Nephron (organoid): Measurements from ENCODE around the gene TSHZ3.
A peak's percentile ranks its signal among the peaks of the same experiment; 100 is the strongest.

Source experiments
- H3K27ac Mint-ChIP-seq, 3 experiments: 2 replicates each; pipeline ENCODE4 v1.8.0; 2020; ENCODE audit warnings: mixed read lengths in 3 of 3, mild to moderate bottlenecking in 2 of 3, moderate library complexity in 1 of 3
- H3K27me3 Mint-ChIP-seq: 2 replicates; pipeline ENCODE4 v1.8.0; 2021; ENCODE audit warnings: low read depth, mild to moderate bottlenecking, moderate library complexity, mixed read lengths
- H3K36me3 Mint-ChIP-seq: 2 replicates; pipeline ENCODE4 v1.8.0; 2020; ENCODE audit warnings: low read depth, mixed read lengths
- H3K4me1 Mint-ChIP-seq: 2 replicates; pipeline ENCODE4 v1.8.0; 2020; ENCODE audit warnings: mixed read lengths
- H3K4me3 Mint-ChIP-seq, 3 experiments: 2 replicates each; pipeline ENCODE4 v1.8.0; 2020; ENCODE audit warnings: mild to moderate bottlenecking in 3 of 3, mixed read lengths in 3 of 3, moderate library complexity in 2 of 3
- H3K9me3 Mint-ChIP-seq: 2 replicates; pipeline ENCODE4 v1.8.0; 2020; ENCODE audit warnings: mixed read lengths
- TF ChIP-seq, protein P1 (sequence below), 3 experiments: fragments of 200-600 bp; sonication (generic); IDR thresholded peaks; one replicate each; pipeline ENCODE4 v1.5.0; 2021; ENCODE audit warnings: antibody characterized with exemption in 3 of 3; ENCODE audit not compliant: unreplicated experiment in 3 of 3

Gene TSHZ3

DNA sequence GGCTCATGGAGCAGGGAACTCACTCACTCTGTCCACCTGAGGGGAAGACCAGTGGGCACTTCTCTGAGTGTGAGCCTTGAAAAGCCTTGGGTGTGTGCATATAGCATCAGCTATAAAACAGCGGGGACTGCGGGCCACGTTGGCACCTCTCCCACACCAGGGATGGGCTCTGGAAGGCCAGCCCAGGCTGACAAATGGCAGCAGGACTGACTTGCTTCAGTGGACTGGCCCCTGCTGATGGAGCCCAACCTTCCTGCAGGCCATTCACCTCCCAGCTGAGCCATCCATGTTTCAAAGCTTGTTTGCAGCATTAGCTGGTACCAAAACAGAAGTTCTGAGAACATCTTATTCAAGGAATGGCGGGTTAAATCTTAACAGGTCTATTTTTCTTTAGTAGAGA, 21.0 kb downstream of the TSHZ3 start:
- TF ChIP-seq, protein P1, sequence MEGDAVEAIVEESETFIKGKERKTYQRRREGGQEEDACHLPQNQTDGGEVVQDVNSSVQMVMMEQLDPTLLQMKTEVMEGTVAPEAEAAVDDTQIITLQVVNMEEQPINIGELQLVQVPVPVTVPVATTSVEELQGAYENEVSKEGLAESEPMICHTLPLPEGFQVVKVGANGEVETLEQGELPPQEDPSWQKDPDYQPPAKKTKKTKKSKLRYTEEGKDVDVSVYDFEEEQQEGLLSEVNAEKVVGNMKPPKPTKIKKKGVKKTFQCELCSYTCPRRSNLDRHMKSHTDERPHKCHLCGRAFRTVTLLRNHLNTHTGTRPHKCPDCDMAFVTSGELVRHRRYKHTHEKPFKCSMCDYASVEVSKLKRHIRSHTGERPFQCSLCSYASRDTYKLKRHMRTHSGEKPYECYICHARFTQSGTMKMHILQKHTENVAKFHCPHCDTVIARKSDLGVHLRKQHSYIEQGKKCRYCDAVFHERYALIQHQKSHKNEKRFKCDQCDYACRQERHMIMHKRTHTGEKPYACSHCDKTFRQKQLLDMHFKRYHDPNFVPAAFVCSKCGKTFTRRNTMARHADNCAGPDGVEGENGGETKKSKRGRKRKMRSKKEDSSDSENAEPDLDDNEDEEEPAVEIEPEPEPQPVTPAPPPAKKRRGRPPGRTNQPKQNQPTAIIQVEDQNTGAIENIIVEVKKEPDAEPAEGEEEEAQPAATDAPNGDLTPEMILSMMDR (IDR thresholded peaks at IDR 0.05; ENCODE audit: unreplicated experiment in 3 of 3) = no peak
- Mint-ChIP-seq H3K36me3 (no peaks in the 10 kb centered on the region), H3K9me3 (no peaks in the 10 kb centered on the region), H3K4me3 (no peak overlapping the region), H3K27ac (no peak overlapping the region), H3K27me3 (no peaks in the 10 kb centered on the region), H3K4me1 (peaks cover 53% of the 10 kb centered on the region)

DNA sequence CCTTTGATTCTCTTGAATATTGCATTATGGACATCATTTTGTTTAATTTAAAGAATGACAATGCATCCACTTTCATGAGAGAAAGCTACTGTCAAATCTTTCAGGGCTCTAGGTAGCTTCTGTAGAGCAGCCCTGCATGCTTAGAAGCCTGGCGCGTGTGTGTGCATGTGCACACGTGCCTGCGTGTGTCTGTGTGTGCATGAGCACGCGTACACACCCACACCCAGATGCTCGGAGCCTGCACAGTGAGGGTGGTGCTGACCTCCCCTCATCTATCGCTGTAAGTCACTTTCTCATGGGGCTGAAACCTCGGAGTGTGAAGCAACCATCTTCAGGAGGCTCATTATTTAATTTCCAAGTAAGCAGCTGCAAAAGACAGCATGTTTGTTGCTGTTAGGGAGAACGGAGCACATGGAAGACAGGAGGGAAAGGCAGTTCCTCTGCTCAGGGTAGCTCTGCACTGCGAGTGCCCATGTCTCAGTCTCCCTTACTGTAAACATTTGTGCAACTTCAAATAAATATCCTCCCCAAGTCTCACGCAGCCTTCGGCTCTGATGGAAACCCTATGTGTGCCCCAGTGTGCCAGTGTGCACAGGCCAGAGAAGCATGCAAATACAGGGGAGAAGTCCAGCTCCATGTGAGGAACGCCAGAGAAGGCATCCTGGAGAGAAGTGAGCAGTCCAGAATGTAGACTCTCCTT, 22.8 kb downstream of the TSHZ3 start:
- no peak overlapping the region for H3K4me3 Mint-ChIP-seq

DNA sequence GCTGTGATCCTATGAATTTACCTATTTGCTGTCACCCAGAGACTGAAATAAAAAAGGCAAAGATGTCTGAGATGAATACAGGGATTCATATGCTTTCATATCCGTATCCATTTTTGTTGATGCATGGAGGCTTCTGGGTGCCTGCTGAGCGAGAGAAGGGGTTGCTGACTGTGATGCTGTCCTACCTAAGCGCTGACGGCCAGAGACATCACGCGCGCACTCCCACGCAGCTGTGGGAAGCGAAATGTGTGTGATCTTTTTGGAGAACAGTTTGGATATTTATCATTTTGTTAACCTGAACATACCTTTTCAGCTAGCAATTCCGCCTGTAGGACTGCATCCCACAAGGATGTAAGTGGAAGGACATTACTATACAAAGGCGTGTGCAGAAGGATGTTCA, 23.9 kb downstream of the TSHZ3 start:
- H3K4me3 Mint-ChIP-seq = no peak overlapping the region
- H3K27me3 Mint-ChIP-seq = no peaks in the 10 kb centered on the region
- H3K27ac Mint-ChIP-seq = no peak overlapping the region
- no peaks in the 10 kb centered on the region for H3K9me3 Mint-ChIP-seq
- H3K4me1 Mint-ChIP-seq = peaks cover 33% of the 10 kb centered on the region
- H3K36me3 Mint-ChIP-seq = no peaks in the 10 kb centered on the region
- TF ChIP-seq, protein P1 (IDR thresholded peaks at IDR 0.05; ENCODE audit: unreplicated experiment in 3 of 3) = no peak

More for the DNA sequence above, 22.8 kb downstream of the TSHZ3 start:
- no peaks in the 10 kb centered on the region for H3K36me3 Mint-ChIP-seq
- no peak overlapping the region for H3K27ac Mint-ChIP-seq
- no peaks in the 10 kb centered on the region for H3K27me3 Mint-ChIP-seq
- peaks cover 40% of the 10 kb centered on the region for H3K4me1 Mint-ChIP-seq
- H3K9me3 Mint-ChIP-seq = no peaks in the 10 kb centered on the region
- TF ChIP-seq, protein P1 (IDR thresholded peaks at IDR 0.05; ENCODE audit: unreplicated experiment in 3 of 3) = no peak

DNA sequence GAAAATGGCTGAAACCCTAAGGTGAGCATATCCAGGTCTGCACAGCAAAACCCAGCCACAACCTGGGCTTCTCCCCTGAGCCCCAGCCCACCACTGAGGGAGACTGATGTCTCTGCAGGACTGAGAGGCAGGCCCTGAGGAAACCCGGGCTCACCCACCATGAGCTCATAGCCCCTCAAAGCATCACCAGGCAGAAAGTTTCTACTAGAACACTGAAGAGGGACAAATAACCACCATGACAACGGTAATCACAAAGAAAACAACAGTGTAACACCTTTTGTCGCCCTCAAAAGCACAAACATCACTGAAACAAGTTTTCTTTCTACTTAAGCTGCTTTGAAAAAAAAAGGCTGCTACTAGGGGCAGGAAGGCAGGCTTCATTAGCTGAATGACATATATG, 29.8 kb downstream of the TSHZ3 start:
- Mint-ChIP-seq H3K27me3 (no peaks in the 10 kb centered on the region), H3K36me3 (no peaks in the 10 kb centered on the region), H3K4me3 (no peak overlapping the region), H3K27ac (peak overlapping the region in 1 of 3 experiments; percentile 62), H3K4me1 (peaks cover 54% of the 10 kb centered on the region), H3K9me3 (no peaks in the 10 kb centered on the region)
- TF ChIP-seq, protein P1 (IDR thresholded peaks at IDR 0.05; ENCODE audit: unreplicated experiment in 3 of 3) = no peak

DNA sequence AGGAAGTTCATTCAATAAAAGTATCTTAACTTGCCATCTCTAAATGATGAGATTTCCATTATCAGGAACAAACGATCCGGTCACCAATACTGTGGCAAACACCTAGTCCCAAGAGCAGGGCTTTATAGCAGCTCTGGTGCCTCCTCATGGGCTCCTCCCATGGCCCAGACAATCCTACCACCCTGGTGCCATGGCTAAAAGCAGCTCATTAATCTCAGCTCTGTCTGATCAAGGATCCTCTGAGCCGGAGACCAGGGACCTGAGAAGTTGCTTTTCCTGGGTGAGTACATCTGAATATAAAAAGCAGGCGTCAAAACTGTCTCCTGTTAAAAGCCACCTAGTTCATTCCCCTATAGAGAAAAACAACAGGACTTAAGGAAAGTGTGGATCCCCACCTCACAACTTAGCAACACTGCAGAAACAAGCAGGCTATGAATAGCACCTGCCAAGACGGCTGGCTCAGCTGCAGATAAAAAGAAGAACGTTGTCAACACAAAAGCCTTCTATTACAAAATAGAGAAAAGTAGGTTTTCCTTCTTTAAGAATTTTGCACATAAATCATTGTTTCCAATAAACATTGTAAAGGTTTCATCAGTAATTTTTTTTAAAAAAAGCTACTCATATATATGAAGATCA, 30.3 kb downstream of the TSHZ3 start:
- Mint-ChIP-seq H3K36me3 (no peaks in the 10 kb centered on the region), H3K27ac (peak overlapping the region in 2 of 3 experiments; percentile 62 to 66), H3K4me1 (peaks cover 60% of the 10 kb centered on the region), H3K27me3 (no peaks in the 10 kb centered on the region), H3K4me3 (no peak overlapping the region), H3K9me3 (no peaks in the 10 kb centered on the region)
- TF ChIP-seq, protein P1 (IDR thresholded peaks at IDR 0.05; ENCODE audit: unreplicated experiment in 3 of 3) = no peak
